KG1 (cell line): Measurements from ENCODE around the gene TBC1D22A.
"Not testable (repeated sequence)": the region's sequence is repeated elsewhere in the genome, so short reads cannot be mapped to it uniquely, and the experiment has no call there.

ENCODE experiments used
- DNase-seq: peaks from one replicate; lab custom pipeline; 2025; lab: John Stamatoyannopoulos, UW

The TBC1D22A gene

GRCh38 chr22:47047321-47048122 lies 285.1 kb downstream of the TBC1D22A start:
- DNase-seq = no peak

GRCh38 chr22:47048123-47049077 lies 285.9 kb downstream of the TBC1D22A start:
- no peak for DNase-seq

DNA sequence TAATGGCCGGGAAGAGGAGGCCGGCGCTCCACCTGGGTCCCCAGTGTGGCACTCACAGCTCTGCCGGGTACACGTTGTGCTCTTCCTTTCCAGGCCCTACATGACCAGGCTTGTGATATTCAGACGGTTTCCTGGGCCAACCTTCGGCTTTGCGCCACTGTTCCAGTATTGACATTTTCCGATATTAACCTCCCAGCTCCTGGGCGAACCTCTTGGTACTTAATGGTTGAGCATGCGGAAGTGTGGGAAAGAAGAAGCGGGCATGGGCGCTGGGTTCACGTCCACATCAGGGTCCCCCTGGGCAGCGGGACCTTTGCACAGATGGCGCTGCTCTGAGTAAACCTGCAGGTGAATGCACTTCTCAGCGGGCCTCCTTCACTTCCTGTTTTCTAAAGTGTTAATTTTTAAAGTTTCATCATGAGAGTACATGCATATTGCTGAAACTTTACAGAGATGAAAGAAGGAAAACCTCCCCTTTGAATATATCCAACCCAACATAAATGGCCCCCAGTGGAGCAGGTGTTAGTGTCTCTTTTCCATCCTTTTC lies 286.7 kb downstream of the TBC1D22A start:
- DNase-seq = no peak

GRCh38 chr22:47049736-47050400 lies 287.4 kb downstream of the TBC1D22A start:
- DNase-seq = not testable (repeated sequence)

DNA sequence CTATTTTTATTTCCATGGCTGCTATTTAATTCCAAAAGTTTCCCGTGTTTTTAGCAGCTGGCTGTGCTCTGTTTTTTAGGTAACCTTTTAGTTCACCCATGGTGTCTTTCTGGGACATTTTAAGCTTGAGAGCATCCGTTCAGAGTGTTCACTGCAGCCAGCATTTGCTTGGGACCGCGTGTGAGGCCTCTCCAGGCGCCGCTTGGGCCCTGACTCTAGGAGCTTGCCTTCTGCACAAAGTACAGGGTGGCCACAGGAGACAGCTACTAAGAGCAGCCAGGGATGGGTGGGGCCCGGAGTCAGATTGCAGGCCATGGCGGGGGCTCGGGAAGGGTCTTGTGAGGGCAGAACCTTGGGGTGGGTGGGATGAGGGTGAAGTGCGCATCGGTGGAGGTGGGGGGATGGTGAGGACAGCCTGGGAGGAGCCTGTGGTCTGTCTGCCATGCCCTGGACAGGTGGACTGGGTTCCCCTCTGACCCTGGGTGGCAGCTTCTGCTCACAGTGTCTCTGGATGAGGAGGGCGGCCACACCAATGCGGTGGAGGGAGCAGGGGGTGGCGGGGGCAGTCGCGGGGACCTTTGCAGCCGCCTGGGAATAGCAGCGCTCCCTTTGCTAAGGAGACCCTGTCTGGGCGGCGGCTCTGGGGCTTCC lies 288.1 kb downstream of the TBC1D22A start:
- no peak for DNase-seq

- no peak for DNase-seq
These were observed 289.1 kb downstream of the TBC1D22A start for GRCh38 chr22:47051441-47052071.

DNA sequence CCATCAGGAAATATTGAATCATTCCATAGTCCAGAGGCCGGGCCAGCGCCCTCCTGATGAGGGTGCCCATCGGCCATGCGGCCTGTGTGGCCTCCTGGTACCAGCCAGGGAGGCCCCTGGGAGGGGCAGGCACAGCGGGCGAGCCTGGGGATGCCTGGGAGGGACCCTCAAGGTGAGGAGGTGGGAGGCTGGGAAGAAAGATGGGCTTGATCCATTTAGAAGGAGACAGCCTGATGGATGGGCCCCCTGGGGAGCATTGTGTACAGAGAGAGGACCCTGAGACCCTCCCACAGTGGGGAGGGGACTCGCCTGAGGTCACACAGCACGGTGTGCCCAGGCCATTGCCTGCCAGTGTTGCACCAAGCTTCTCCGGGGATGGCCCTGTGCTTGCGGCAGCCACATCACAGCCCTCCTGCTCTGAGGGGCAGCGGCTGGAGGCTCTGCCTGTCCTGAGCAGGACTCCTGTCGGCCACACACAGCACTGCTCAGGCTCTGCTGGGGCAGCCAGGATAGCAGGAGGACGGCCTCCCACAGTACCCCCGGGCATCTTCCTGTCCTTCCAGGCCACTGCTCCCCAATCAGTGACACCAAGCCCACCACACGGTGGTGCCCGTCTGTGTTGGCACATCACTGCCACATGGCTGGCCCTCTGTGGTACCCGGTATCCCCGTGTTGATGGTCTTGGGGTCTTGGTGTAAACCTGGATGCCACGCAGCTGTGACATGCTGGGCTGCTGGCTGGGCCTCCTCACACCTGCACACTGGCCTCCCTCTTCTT lies 290.0 kb downstream of the TBC1D22A start:
- no peak for DNase-seq

DNA sequence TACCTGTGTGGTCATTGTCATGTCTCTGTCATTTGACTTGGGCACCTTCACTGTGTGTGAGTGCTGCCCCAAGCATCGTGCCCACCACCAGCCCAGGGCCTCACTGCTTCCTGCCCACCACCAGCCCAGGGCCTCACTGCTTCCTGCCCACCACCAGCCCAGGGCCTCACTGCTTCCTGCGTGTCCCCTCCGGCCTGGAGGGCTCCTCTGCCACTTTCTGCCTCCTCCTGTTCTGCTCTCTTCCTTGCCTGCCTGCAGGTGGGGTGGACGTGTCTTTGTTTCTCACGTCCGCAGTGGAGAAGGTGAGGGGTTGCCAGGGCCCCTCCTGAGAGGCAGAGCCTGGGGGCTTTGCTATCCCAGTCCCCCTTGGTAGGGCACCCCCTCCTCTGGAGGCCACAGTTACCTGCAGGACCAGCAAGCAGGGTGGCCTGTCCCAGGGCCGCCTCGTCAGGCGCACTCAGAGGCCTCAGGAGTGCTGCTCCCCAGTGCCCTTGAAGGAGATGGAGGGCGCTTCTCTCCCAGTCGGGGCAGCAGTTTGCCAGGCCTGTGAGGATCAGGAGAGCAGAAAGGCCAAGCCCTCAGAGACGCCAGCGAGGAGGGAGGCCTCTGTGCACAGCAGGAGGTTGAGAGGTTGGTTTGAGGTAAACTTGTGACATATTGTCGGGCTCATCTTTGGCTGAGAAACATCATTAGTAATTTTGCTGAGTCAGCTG lies 290.7 kb downstream of the TBC1D22A start:
- DNase-seq = no peak

- no peak for DNase-seq
These were observed 291.3 kb downstream of the TBC1D22A start for GRCh38 chr22:47053726-47054141.

DNA sequence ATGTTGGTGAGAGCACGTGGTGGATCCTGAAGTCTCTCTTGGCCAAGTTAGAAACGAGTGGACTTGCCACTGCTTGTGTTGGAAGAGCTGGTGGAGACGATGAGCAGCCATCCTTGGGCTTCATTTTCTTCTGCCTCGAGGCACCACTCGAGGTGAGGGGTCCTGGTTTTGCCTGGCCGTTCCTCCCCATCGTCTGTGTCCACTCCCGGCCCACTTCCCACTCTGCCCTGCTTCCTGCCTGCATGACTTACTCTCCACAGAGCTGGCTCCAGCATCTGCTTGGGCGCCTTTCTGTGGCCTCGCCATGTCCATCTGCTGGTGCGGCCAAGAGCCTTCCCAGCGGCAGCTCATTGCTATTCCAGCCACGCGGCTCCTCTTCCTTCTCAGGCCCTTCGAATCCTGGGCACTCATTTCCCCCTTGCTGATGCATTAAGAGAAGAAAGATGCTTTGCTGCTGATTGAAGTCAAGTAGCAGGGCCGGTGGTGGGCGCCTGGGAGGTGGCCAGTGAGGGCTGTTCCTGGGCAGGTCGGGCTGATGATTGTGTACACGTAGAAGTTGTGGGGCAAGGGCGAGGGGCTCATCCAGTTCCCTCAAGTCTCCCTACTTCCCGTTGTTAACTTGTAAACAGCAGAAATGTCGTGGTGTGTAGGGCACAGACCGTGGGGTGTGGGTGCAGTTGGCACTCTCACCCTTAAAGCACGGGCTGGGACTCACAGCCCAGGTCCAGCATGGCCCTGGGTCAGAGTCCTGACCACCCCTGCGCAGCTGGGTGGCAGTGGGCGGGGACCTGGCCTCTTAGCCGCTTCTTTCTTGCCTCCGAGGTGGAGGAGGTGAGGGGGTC lies 292.0 kb downstream of the TBC1D22A start:
- DNase-seq = no peak

DNA sequence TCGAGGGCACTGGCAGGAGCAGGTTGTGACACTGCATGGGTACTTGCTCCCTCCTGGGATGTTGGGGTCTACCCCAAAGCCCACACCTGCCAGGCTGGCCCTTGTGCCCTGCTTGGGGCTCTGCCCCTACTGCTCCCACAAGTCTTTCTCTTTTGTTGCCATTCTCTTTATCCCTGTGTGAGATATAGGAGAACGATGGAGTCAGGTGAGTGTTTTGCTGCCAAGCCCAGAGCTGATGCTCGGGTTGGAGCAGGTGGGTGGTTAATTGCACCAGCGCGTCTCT lies 292.6 kb downstream of the TBC1D22A start:
- DNase-seq = no peak

- DNase-seq = no peak
These were observed 293.0 kb downstream of the TBC1D22A start for GRCh38 chr22:47055461-47055860.

DNA sequence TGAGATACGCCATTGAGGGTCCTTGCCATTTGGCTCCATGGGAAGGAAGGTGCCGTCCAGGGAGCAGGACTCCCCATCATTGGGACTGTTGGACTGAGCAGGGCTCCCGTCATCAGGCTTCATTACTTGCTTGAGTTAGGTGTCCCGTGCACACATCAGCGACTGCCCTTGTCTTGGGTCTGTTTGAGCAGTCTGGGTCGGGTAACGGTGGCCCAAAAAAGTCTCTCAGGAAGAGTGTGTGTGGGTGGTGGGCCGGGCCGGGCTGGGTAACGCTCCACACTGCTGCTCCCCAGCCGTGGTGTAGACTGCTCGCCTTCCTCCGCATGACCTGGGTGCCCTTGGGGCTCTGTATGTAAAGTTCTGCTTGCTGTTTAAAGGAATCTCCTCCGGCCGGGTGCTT lies 293.5 kb downstream of the TBC1D22A start:
- no peak for DNase-seq

DNA sequence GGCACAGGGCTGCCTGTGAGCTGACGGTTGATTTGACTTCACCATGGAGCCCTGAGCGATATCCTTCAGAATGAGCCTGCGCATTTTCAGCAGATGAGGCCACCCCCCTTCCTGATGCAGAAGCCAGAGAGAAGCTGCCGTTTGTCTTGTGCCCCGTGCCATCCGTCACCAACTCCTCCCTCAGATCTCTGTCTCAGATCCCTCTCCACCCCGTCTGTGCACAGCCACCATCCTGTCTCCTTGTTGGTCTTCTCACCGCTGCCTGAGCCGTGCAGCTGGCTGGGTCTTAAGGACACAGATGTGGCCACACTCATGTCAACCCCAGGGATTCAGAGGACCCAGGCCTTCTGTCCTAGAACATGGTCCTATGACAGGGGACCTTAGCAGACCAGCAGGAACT lies 293.9 kb downstream of the TBC1D22A start:
- no peak for DNase-seq

DNA sequence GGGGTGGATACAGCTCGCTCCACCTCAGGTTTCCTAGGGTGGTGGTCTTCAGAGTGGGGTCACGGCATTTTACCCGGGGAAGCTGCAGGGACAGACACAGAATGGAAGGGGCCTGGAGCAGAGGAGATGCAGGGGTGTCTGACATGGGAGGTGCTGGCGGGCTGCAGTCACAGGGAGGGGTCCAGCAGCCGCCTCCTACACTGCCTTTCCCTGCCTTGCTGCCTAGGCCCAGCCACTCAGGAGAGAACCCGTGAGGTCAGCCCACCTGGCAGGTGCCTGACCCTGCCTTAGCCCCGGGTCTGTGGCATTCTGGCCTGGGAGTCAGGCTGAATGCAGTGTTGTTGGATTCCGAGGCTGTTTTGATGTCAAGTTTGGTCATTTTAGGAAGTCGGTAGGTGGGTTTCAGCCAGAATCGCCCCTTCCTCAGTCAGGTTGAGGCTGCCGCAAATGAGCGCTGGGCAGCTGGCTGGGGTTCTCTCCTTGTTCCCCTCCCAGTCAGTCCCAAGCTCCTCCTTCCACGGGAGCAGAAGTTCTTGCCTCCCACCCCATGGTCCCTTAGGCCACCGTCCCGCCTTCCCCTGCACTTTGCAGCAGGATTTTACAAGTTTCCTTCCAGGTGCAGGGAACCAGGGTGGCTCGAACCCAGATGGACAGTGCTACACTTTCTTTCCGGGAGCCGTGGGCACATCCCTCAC lies 294.5 kb downstream of the TBC1D22A start:
- DNase-seq = no peak

DNA sequence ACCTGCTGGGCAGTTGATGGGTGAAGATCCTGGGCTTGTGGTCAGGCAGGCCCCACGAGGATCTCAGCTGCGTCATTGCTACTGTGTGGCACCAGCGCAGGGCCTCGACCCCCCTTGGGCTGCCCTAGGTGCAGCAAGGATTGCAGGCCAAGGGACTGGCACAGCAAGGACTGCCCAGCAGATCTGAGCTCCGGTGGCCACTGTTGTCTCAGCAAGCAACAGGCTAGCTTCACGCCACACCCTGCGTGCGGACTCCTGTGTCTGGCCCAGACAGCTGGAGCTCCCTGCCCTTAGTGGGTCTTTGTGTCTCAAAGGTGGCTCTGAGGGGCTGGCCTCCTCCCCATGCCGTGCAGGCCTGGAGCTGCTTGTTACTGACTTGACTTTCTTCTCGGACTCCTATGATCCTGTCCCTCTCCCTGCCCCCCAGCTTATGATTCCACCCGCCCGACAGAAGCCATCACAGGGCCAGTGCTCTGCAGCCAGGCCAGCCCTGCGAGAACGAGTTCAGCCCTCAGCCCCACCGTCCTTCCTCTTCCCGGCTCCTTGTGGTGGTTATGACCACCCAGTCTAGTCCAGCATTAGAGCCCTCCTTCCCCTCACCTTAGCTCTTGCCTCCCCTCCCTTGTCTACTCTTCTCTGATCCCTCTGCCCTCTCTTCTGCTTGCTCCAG lies 295.6 kb downstream of the TBC1D22A start:
- no peak for DNase-seq

GRCh38 chr22:47059076-47059475 lies 296.6 kb downstream of the TBC1D22A start:
- no peak for DNase-seq

- DNase-seq = no peak
These were observed 297.3 kb downstream of the TBC1D22A start for GRCh38 chr22:47059701-47060161.
